GM12892 (cell line): ENCODE results near the gene SAP25.

ENCODE experiments used
- POLR2A ChIP-seq: IDR thresholded peaks from 2 replicates; pipeline ENCODE4 v1.6.1; 2011; ENCODE audit warnings: low read depth, low read length, control low read depth
- TAF1 ChIP-seq: IDR thresholded peaks from 2 replicates; pipeline ENCODE4 v1.6.1; 2011; ENCODE audit warnings: low read depth, mild to moderate bottlenecking, control low read depth, low read length, borderline replicate concordance

GRCh38 chr7:100585511-100586265 lies 12.0 kb upstream of the SAP25 start, which contains the start of gene LRCH4:
- peak; percentile 94 for TF ChIP-seq TAF1
- peak; percentile 97 for TF ChIP-seq POLR2A
